Activated gamma-delta T cell (primary cell): Measurements from ENCODE around the gene FPR2.
"Not testable (repeated sequence)": the region's sequence is repeated elsewhere in the genome, so short reads cannot be mapped to it uniquely, and the experiment has no call there.

Experiments used
- DNase-seq: peaks from one replicate; lab custom pipeline; 2025; lab: John Stamatoyannopoulos, UW

Gene FPR2

DNA sequence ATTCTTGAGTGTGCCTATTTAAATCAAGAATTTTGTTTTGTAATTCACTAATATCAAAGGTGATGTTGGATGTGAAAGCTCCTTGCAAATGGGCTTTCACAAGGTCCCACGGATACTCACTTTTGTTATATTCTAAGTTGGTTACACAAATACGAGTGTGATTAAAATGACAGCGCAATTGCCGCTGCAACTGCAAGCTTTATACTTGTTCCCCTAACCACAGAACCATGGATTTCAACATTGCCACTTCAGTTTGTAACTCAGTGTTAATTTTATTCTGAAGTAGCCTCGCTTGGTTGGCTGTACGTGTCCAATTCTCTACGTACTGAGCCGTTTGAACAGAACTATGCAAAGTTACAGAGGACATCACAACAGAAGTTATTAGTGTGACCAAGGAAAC, 44.4 kb downstream of the FPR2 start:
- not testable (repeated sequence) for DNase-seq

DNA sequence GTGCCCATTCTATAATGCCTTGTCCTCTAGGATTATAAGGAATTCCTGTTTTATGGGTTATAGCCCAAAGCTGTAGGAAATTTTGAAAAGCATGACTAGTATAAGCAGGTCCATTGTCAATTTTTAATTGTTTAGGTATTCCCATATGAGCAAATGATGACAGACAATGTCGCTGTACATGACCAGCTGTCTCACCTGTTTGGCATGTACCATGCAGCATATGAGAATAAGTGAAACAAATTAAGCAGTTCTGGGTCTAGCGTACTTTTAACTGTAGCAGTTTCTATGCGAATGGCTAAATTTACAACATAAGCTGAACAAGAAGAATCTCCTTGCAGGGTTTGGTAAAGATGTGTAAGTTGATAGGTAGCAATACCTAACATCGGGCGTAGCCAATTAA, 45.6 kb downstream of the FPR2 start:
- not testable (repeated sequence) for DNase-seq

DNA sequence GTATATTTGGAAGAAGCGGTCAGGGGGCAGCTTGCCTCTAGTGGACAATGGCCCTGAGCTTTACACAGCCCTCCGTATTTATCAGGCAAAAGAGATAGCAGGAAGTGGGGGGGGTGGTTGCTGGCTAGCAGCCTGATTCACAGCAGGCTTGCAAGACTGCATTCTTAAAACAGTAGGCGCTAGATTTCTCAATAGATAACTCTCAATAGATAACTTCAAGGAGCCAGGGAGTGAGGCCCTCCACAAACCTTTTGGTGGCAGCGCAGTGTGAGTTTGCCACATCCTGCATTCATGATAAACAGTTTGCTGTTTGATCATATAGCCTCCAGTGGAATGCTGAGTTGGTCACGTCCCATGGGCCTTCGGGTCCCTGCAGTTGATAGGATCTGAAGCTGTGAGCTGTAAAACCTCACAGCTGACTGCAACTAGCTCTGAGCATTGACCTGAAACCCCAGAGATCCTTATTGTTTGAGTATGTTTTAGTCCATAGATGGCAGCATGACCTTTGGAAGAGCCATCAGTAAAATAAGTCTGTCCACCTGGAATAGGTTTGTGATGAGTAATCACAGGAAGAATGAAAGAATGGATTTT, 46.2 kb downstream of the FPR2 start:
- no peak for DNase-seq

DNA sequence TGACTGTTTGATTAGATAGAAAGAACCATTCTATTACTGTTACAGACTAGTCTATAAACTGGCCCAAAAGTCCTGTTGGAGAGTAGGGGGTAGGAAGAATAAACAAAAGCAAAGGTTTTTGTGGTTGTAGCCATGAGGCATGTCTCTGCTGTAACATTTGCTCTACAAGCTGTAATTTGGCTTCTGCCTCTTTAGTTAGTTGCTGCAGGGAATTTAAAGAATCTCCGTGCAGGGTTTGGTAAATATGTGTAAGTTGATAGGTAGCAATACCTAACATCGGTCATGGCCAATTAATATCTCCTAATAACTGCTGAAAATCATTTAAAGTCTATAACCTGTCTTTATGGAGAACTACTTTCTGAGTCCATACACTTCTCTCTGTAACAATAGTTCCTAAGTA, 46.9 kb downstream of the FPR2 start:
- no peak for DNase-seq

GRCh38 chr19:51808333-51808986, 47.5 kb downstream of the FPR2 start:
- DNase-seq: no peak

- DNase-seq: no peak
These were observed 48.8 kb downstream of the FPR2 start for GRCh38 chr19:51809787-51810186.

- DNase-seq: no peak
These were observed 49.2 kb downstream of the FPR2 start for GRCh38 chr19:51810223-51810622.

DNA sequence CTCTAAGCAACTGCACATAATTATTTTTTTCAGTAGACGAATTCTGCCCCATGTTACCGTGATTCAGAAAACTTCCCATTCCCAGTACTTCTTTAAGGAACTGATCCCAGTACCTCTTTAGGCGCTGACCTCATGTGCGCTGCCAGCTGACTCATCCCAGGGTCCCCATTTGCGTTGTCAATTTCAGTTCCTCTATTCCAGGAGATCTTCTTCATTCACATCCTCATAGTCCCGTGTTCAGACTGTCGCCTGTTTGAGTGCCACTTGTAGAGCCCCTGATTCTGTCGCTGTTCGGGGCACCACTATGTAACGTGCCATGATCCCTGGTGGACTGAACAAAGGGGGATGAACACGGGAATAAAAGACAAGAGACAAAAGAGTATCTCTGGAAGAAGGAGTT, 50.4 kb downstream of the FPR2 start:
- DNase-seq: no peak

DNA sequence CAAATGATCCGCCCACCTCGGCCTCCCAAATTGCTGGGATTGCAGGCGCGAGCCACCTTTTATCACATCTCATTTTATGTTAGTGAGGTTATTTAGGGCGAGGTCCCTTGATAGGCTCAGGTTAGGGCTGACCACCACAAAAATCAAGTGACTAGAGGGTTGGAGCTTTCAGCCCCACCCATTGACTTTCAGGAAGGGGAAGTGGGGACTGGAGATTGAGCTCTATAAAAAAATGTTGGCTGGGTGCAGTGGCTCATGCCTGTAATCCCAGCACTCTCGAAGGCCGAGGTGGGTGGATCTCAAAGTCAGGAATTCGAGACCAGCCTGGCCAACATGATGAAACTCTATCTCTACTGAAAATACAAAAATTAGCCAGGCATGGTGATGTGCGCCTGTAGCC, 54.1 kb downstream of the FPR2 start:
- no peak for DNase-seq

DNA sequence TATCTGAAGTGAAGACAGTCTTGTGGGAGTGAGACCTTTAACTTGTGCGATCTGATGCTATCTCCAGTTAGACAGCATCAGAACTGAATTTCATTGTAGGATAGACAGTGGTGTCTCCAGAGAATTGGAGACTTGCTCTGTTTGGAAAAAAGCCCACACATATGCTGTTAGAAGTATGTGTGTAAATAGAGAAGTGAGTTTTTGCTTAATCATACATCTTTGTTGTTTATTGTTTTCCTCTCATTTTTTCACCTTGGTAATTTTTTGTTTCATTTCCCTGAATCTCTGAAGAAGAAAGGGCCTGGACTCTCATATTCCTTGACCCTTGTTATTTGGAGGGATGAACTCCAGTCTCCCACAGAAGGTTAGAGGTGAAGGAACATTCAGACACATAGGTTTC, 55.7 kb downstream of the FPR2 start:
- DNase-seq: no peak

- DNase-seq: no peak
These were observed 59.0 kb downstream of the FPR2 start for GRCh38 chr19:51820011-51820410.
